ENCODE results near the gene HFE.
"Not testable (repeated sequence)": the region's sequence is repeated elsewhere in the genome, so short reads cannot be mapped to it uniquely, and the experiment has no call there.

The HFE gene

GRCh38 chr6:26048590-26048989 lies 38.6 kb upstream of the HFE start:
- Histone ChIP-seq H3K9ac (ENCODE audit: insufficient read length) (peak overlapping the region; percentile 41), H3K27ac (peak overlapping the region; percentile 83), H3K36me3 (ENCODE audit: insufficient read depth, low read length) (no peaks in the 10 kb centered on the region), H3K4me3 (no peak overlapping the region), H3K9me3 (ENCODE audit: low read depth, low read length) (peaks cover under 1% of the 10 kb centered on the region; the same call in 1 of the 2 replicates)
- DNase-seq (ENCODE audit: low read depth, low spot score) = no peak
- no peak for TF ChIP-seq POLR2AphosphoS5 (IDR thresholded peaks at IDR 0.05; ENCODE audit: borderline replicate concordance, low read depth, low read length)
- no peak for TF ChIP-seq EZH2 (IDR thresholded peaks at IDR 0.05)
- TF ChIP-seq FOXP2 (optimal IDR thresholded peaks at IDR 0.05; ENCODE audit: control extremely low read depth, extremely low read length, insufficient read depth) = no peak

DNA sequence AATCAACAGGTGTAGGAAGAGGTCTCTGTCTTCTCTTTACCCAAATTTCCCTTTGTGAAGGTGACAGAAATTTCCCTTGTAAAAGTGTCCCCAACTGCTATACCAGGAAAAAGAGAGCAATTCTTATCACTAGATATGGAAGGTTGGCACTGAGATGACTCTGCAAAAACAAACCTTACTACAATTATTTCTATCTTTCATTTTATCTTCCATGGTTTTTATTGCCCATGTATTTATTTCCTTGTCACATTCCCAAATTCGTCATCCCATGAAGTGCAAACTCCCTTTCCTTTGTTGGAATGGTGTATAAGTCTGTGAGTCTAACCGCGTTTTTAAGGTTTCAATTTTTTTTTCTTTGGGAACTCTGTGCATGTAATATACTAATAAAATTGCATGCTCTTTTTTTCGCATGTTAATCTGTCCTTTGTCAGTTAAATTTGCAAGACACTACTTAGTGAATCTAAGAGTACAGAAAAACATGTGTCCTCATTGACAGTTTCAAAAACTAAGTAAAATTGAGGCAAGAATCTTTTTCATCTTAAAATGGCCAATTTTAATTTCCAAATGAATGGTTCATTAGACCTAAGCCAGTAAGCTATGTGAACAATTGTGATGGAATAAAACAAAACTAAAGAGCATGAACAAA lies 35.4 kb upstream of the HFE start:
- Histone ChIP-seq H3K36me3 (ENCODE audit: insufficient read depth, low read length) (no peaks in the 10 kb centered on the region), H3K4me3 (no peak overlapping the region), H3K9ac (ENCODE audit: insufficient read length) (peak overlapping the region; percentile 34), H3K9me3 (ENCODE audit: low read depth, low read length) (no peaks in the 10 kb centered on the region), H3K27ac (peak overlapping the region; percentile 89)
- no peak for TF ChIP-seq POLR2AphosphoS5 (IDR thresholded peaks at IDR 0.05; ENCODE audit: borderline replicate concordance, low read depth, low read length)
- TF ChIP-seq FOXP2 (optimal IDR thresholded peaks at IDR 0.05; ENCODE audit: control extremely low read depth, extremely low read length, insufficient read depth) = no peak
- no peak for TF ChIP-seq EZH2 (IDR thresholded peaks at IDR 0.05)
- DNase-seq (ENCODE audit: low read depth, low spot score) = no peak

DNA sequence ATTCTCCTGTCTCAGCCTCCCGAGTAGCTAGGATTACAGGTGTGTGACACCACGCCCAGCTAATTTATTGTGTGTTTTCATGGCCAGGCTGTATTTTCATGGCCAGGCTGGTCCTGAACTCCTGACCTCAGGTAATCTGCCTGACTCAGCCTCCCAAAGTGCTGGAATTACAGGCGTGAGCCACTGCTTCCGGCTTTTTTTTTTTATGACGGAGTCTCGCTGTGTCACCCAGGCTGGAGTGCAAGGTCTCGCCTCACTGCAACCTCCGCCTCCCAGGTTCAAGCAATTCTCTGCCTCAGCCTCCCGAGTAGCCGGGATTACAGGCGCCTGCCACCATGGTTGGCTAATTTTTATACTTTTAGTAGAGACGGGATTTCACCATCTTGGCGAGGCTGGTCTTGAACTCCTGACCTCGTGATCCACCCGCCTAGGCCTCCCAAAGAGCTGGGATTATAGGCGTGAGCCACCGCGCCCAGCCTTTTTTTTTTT lies 34.4 kb upstream of the HFE start:
- not testable (repeated sequence) for H3K36me3 ChIP-seq (ENCODE audit: insufficient read depth, low read length); H3K4me3 ChIP-seq; H3K9me3 ChIP-seq (ENCODE audit: low read depth, low read length); DNase-seq (ENCODE audit: low read depth, low spot score); H3K9ac ChIP-seq (ENCODE audit: insufficient read length)
- peak overlapping the region; percentile 89 for H3K27ac ChIP-seq

- Histone ChIP-seq H3K9ac (ENCODE audit: insufficient read length) (peak overlapping the region; percentile 90), H3K27ac (peak overlapping the region; percentile 97), H3K36me3 (ENCODE audit: insufficient read depth, low read length) (no peaks in the 10 kb centered on the region), H3K9me3 (ENCODE audit: low read depth, low read length) (no peaks in the 10 kb centered on the region), H3K4me3 (peak overlapping the region; percentile 75)
- DNase-seq (ENCODE audit: low read depth, low spot score) = no peak
- no peak for TF ChIP-seq POLR2AphosphoS5 (IDR thresholded peaks at IDR 0.05; ENCODE audit: borderline replicate concordance, low read depth, low read length)
- no peak for TF ChIP-seq FOXP2 (optimal IDR thresholded peaks at IDR 0.05; ENCODE audit: control extremely low read depth, extremely low read length, insufficient read depth)
- no peak for TF ChIP-seq EZH2 (IDR thresholded peaks at IDR 0.05)
These were observed 33.0 kb upstream of the HFE start for GRCh38 chr6:26053992-26054780.

DNA sequence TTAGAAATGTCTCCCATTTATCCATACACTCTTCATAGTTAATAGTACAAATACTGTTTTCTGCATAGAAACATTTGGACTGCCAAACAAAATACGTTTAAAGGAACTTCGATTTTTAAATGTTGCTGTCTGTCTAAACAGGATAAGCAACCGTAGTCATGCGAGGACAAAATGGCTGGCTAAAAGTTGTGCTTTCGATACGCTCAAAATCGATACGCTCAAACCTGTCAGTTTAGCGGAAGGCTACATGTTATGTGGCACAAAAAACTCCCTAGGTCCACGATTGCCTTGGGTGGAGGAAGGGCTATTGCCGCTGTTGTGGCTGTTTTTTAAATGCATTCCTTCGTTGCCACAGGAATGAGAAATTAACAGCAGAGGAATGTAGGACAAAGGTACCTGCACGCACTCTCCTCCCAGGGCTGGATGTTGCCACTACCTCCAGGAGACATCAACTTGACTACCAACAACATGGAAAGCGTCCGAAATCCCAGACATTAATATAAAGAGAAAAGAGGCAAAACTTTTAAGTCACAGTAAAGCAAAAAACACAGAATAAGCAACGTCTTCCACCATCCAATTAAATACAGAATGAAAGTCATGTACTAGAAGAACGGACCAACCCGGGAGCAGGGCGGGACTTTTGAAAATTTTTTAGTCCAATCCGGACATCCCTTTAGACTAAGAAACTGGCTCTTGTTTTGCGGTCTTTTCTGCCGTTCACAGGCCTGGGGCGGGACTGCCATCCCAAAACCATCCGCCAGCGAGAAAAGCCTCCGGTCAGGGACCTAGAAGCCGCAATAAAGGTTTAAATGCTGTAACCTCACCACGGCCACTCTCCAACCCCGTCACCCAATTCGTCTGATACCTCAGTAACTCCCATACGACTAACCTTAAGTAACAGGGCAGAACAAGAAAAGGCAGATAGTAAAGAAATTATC lies 32.2 kb upstream of the HFE start:
- peak overlapping the region; percentile 90 for H3K9ac ChIP-seq (ENCODE audit: insufficient read length)
- peak overlapping the region; percentile 97 for H3K27ac ChIP-seq
- no peaks in the 10 kb centered on the region for H3K9me3 ChIP-seq (ENCODE audit: low read depth, low read length)
- peak; percentile 97 for DNase-seq (ENCODE audit: low read depth, low spot score)
- H3K36me3 ChIP-seq (ENCODE audit: insufficient read depth, low read length) = no peaks in the 10 kb centered on the region
- TF ChIP-seq FOXP2 (optimal IDR thresholded peaks at IDR 0.05; ENCODE audit: control extremely low read depth, extremely low read length, insufficient read depth) = no peak
- TF ChIP-seq EZH2 (IDR thresholded peaks at IDR 0.05) = no peak
- TF ChIP-seq POLR2AphosphoS5 (IDR thresholded peaks at IDR 0.05; ENCODE audit: borderline replicate concordance, low read depth, low read length) = peak; percentile 95
- H3K4me3 ChIP-seq = peak overlapping the region; percentile 75

DNA sequence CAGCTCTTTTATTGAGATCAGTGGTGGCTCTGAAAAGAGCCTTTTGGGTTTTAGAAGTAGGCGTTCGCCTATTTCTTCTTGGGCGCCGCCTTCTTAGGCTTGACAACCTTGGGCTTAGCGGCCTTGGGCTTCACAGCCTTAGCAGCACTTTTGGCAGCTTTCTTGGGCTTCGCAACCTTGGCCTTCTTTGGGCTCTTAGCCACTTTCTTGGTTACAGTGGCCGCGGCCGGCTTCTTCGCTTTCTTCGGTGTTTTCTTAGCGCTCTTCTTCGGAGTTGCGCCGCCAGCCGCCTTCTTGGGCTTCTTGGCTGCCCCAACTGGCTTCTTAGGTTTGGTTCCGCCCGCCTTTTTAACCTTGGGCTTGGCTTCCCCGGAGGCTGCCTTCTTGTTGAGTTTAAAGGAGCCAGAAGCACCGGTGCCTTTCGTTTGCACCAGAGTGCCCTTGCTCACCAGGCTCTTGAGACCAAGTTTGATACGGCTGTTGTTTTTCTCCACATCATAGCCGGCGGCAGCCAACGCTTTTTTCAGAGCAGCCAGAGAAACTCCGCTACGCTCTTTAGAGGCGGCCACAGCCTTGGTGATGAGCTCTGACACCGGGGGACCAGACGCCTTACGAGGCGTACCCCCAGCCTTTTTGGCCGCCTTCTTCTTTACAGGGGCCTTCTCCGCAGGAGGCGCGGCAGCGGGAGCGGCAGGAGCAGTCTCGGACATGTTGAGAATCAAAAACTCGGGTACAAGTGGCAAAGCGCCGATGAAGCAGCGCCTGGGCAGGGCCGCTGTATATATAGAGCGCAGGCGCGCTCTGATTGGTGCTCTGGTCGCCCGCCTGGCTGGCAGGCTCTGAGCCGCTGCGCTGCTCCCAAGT lies 31.3 kb upstream of the HFE start:
- Histone ChIP-seq H3K27ac (peak overlapping the region; percentile 97), H3K9me3 (ENCODE audit: low read depth, low read length) (no peaks in the 10 kb centered on the region), H3K9ac (ENCODE audit: insufficient read length) (peak overlapping the region; percentile 90), H3K4me3 (peak overlapping the region; percentile 75), H3K36me3 (ENCODE audit: insufficient read depth, low read length) (no peaks in the 10 kb centered on the region)
- DNase-seq (ENCODE audit: low read depth, low spot score) = peak; percentile 91
- TF ChIP-seq EZH2 (IDR thresholded peaks at IDR 0.05) (no peak), POLR2AphosphoS5 (IDR thresholded peaks at IDR 0.05; ENCODE audit: borderline replicate concordance, low read depth, low read length) (peak; percentile 96), FOXP2 (optimal IDR thresholded peaks at IDR 0.05; ENCODE audit: control extremely low read depth, extremely low read length, insufficient read depth) (no peak)

GRCh38 chr6:26056583-26057350 lies 30.5 kb upstream of the HFE start:
- H3K36me3 ChIP-seq (ENCODE audit: insufficient read depth, low read length) = no peaks in the 10 kb centered on the region
- no peak for TF ChIP-seq EZH2 (IDR thresholded peaks at IDR 0.05)
- no peak for TF ChIP-seq POLR2AphosphoS5 (IDR thresholded peaks at IDR 0.05; ENCODE audit: borderline replicate concordance, low read depth, low read length)
- TF ChIP-seq FOXP2 (optimal IDR thresholded peaks at IDR 0.05; ENCODE audit: control extremely low read depth, extremely low read length, insufficient read depth) = no peak
- peak overlapping the region; percentile 97 for H3K27ac ChIP-seq
- H3K4me3 ChIP-seq = peak overlapping the region; percentile 75
- H3K9me3 ChIP-seq (ENCODE audit: low read depth, low read length) = no peaks in the 10 kb centered on the region
- DNase-seq (ENCODE audit: low read depth, low spot score) = no peak
- peak overlapping the region; percentile 90 for H3K9ac ChIP-seq (ENCODE audit: insufficient read length)
